Measurements from ENCODE around the gene NSMCE3. TPM values are rescaled to one million over a fixed set of nuclear protein-coding genes. Genes with fewer than 3 reads are reported as not detected.

The NSMCE3 gene
- total and polyA plus RNA-seq, 9 of the 15 experiments (the other 6 are each of a cell fraction or from before 2014, with no cell fraction given) = 0.92 to 8.4 (median 5.4) TPM

DNA sequence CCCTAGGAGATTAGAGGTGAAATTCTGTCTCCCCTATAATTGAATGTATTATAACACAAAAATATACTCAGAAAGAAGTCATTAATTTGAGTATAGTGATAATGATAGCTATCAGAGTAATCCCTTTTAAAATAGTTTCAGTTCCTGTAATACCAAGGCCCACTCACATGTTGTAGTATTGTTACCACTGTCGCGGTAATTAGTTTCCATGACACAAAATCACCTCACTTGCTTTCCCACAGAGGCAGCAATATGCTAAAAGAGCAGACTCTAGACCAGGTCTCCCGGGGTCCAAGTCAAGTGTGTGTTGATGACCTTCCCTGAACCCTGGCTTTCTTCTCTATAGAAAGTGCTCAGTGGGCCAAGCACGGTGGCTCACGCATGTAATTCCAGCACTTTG, 39.5 kb upstream of the NSMCE3 start (continued):
- TF ChIP-seq CREB1 (IDR thresholded peaks at IDR 0.05) = no peak
- no peak for TF ChIP-seq CREB1 (CRISPR knock-in tag; IDR thresholded peaks at IDR 0.05)
- TF ChIP-seq, protein P1, sequence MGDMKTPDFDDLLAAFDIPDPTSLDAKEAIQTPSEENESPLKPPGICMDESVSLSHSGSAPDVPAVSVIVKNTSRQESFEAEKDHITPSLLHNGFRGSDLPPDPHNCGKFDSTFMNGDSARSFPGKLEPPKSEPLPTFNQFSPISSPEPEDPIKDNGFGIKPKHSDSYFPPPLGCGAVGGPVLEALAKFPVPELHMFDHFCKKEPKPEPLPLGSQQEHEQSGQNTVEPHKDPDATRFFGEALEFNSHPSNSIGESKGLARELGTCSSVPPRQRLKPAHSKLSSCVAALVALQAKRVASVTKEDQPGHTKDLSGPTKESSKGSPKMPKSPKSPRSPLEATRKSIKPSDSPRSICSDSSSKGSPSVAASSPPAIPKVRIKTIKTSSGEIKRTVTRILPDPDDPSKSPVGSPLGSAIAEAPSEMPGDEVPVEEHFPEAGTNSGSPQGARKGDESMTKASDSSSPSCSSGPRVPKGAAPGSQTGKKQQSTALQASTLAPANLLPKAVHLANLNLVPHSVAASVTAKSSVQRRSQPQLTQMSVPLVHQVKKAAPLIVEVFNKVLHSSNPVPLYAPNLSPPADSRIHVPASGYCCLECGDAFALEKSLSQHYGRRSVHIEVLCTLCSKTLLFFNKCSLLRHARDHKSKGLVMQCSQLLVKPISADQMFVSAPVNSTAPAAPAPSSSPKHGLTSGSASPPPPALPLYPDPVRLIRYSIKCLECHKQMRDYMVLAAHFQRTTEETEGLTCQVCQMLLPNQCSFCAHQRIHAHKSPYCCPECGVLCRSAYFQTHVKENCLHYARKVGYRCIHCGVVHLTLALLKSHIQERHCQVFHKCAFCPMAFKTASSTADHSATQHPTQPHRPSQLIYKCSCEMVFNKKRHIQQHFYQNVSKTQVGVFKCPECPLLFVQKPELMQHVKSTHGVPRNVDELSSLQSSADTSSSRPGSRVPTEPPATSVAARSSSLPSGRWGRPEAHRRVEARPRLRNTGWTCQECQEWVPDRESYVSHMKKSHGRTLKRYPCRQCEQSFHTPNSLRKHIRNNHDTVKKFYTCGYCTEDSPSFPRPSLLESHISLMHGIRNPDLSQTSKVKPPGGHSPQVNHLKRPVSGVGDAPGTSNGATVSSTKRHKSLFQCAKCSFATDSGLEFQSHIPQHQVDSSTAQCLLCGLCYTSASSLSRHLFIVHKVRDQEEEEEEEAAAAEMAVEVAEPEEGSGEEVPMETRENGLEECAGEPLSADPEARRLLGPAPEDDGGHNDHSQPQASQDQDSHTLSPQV (IDR thresholded peaks at IDR 0.05) = no peak

DNA sequence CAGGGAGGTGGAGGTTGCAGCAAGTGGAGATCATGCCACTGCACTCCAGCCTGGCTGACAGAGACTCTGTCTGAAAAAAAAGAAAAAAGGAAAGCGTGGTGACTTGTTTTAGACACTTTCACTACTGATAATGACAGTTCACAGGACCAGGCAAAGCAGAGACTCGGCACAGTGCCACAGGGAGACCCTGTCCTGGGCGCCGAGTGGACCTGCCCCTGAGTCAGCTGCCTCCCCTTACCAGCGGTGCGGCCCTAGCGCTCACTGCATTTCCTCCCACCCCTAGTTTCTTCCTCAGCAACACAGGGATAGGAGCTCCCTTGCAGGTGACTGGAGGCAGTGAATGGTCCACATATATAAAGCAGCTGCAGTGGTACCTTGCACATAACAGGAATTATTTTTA, 38.7 kb upstream of the NSMCE3 start:
- H3K9me3 ChIP-seq (replicated peaks; ENCODE audit: control insufficient read depth, insufficient read depth, low read depth, low read length) = no peaks in the 10 kb centered on the region
- no peaks in the 10 kb centered on the region for H3K36me3 ChIP-seq (ENCODE audit: control insufficient read depth, insufficient read depth, low read length)
- no peak overlapping the region for H3K4me3 ChIP-seq
- H3K4me1 ChIP-seq (replicated peaks in 1 of 2; ENCODE audit: control insufficient read depth in 2 of 2, insufficient read depth in 2 of 2, low read length in 2 of 2) = no peaks in the 10 kb centered on the region
- no peak overlapping the region for H3K9ac ChIP-seq (ENCODE audit: insufficient read depth in 1 of 2, low read depth in 2 of 2, low read length in 2 of 2)
- H3K9me1 ChIP-seq (ENCODE audit: control insufficient read depth, insufficient read depth, low read length) = no peaks in the 10 kb centered on the region
- TF ChIP-seq, protein P2, sequence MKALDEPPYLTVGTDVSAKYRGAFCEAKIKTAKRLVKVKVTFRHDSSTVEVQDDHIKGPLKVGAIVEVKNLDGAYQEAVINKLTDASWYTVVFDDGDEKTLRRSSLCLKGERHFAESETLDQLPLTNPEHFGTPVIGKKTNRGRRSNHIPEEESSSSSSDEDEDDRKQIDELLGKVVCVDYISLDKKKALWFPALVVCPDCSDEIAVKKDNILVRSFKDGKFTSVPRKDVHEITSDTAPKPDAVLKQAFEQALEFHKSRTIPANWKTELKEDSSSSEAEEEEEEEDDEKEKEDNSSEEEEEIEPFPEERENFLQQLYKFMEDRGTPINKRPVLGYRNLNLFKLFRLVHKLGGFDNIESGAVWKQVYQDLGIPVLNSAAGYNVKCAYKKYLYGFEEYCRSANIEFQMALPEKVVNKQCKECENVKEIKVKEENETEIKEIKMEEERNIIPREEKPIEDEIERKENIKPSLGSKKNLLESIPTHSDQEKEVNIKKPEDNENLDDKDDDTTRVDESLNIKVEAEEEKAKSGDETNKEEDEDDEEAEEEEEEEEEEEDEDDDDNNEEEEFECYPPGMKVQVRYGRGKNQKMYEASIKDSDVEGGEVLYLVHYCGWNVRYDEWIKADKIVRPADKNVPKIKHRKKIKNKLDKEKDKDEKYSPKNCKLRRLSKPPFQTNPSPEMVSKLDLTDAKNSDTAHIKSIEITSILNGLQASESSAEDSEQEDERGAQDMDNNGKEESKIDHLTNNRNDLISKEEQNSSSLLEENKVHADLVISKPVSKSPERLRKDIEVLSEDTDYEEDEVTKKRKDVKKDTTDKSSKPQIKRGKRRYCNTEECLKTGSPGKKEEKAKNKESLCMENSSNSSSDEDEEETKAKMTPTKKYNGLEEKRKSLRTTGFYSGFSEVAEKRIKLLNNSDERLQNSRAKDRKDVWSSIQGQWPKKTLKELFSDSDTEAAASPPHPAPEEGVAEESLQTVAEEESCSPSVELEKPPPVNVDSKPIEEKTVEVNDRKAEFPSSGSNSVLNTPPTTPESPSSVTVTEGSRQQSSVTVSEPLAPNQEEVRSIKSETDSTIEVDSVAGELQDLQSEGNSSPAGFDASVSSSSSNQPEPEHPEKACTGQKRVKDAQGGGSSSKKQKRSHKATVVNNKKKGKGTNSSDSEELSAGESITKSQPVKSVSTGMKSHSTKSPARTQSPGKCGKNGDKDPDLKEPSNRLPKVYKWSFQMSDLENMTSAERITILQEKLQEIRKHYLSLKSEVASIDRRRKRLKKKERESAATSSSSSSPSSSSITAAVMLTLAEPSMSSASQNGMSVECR (CRISPR knock-in tag; IDR thresholded peaks at IDR 0.05) = no peak
- TF ChIP-seq TARDBP (IDR thresholded peaks at IDR 0.05) = no peak
- TF ChIP-seq, protein P3, sequence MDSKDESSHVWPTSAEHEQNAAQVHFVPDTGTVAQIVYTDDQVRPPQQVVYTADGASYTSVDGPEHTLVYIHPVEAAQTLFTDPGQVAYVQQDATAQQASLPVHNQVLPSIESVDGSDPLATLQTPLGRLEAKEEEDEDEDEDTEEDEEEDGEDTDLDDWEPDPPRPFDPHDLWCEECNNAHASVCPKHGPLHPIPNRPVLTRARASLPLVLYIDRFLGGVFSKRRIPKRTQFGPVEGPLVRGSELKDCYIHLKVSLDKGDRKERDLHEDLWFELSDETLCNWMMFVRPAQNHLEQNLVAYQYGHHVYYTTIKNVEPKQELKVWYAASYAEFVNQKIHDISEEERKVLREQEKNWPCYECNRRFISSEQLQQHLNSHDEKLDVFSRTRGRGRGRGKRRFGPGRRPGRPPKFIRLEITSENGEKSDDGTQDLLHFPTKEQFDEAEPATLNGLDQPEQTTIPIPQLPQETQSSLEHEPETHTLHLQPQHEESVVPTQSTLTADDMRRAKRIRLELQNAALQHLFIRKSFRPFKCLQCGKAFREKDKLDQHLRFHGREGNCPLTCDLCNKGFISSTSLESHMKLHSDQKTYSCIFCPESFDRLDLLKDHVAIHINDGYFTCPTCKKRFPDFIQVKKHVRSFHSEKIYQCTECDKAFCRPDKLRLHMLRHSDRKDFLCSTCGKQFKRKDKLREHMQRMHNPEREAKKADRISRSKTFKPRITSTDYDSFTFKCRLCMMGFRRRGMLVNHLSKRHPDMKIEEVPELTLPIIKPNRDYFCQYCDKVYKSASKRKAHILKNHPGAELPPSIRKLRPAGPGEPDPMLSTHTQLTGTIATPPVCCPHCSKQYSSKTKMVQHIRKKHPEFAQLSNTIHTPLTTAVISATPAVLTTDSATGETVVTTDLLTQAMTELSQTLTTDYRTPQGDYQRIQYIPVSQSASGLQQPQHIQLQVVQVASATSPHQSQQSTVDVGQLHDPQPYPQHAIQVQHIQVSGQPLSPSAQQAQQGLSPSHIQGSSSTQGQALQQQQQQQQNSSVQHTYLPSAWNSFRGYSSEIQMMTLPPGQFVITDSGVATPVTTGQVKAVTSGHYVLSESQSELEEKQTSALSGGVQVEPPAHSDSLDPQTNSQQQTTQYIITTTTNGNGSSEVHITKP (IDR thresholded peaks at IDR 0.05; ENCODE audit: partially characterized antibody) = peak; percentile 10
- DNase-seq (ENCODE audit: extremely low read depth in 1 of 4, low spot score in 3 of 4) (no peak), FAIRE-seq (no peak), ATAC-seq (no peak)
- intact Hi-C loops (cut with micrococcal nuclease) (no loop called here), in situ Hi-C loops (cut with MboI) (no loop called here)
- ChIA-PET CTCF (ENCODE audit: low intra/inter-chr PET ratio) (no interaction called here), POLR2A (no interaction called here)
- WGBS (ENCODE audit: insufficient coverage, low coverage, missing lambda C conversion rate) = 0% methylated on average over 7 of the region's 7 CpGs
- no TSS peak for BruUV-seq (replicated peaks)
- no peak overlapping the region for H3K27ac ChIP-seq (ENCODE audit: extremely low read depth, low read depth, low read length)
- no peak overlapping the region for H2AFZ ChIP-seq (ENCODE audit: low read depth, low read length)
- H3K79me2 ChIP-seq (ENCODE audit: control insufficient read depth, insufficient read depth, low read length) = no peaks in the 10 kb centered on the region
- H4K20me1 ChIP-seq (replicated peaks; ENCODE audit: control insufficient read depth, insufficient read depth, low read length) = no peaks in the 10 kb centered on the region
- H3K27me3 ChIP-seq (ENCODE audit: control insufficient read depth in 2 of 2, insufficient read depth in 2 of 2, low read length in 2 of 2) = peaks cover 0 to 29% of the 10 kb centered on the region in 2 experiments; a peak in 4 of 5 replicates
- H3K4me2 ChIP-seq (ENCODE audit: insufficient read depth, low read length) = no peak overlapping the region

Measured in K562 (cell line).